HCT116 (cell line): ENCODE measurements around the gene GNL3L.

Experiments
- CTCF ChIP-seq, 3 experiments: fragments of 200-600 bp in 1 of 3; sonication (generic) in 1 of 3; IDR thresholded peaks in 2 of 3; conservative IDR thresholded peaks in 1 of 3; 2 replicates each; pipeline ENCODE4 v1.5.1; 2012 to 2017; ENCODE audit warnings: low read depth in 2 of 3, low read length in 2 of 3, antibody characterized with exemption in 1 of 3, borderline replicate concordance in 1 of 3, control low read depth in 1 of 3, mild to moderate bottlenecking in 1 of 3, mixed read lengths in 1 of 3, mixed run types in 1 of 3, moderate library complexity in 1 of 3; ENCODE audit not compliant: insufficient read depth in 1 of 3
- EZH2 ChIP-seq: fragments of 200-600 bp; sonication (generic); IDR thresholded peaks from 2 replicates; pipeline ENCODE4 v1.6.1; 2017; ENCODE audit warnings: antibody characterized with exemption, mixed run types
- POLR2A ChIP-seq: IDR thresholded peaks from 2 replicates; pipeline ENCODE4 v1.7.0; 2011; ENCODE audit warnings: borderline replicate concordance; ENCODE audit not compliant: insufficient read depth, insufficient read length; ENCODE audit errors: extremely low read depth
- RAD21 ChIP-seq: IDR thresholded peaks from 2 replicates; pipeline ENCODE4 v1.6.1; 2012; ENCODE audit warnings: low read depth, mild to moderate bottlenecking
- TCF7L2 ChIP-seq: IDR thresholded peaks from 2 replicates; pipeline ENCODE4 v1.7.0; 2011; ENCODE audit warnings: borderline replicate concordance, inconsistent platforms; ENCODE audit not compliant: insufficient read depth, insufficient read length; ENCODE audit errors: extremely low read depth

- TF ChIP-seq CTCF (IDR thresholded peaks at IDR 0.05 in 2 of 3, conservative IDR thresholded peaks at IDR 0.05 in 1 of 3; ENCODE audit: borderline replicate concordance in 1 of 3, insufficient read depth in 1 of 3, low read depth in 2 of 3, low read length in 2 of 3) (no peak), RAD21 (no peak), EZH2 (no peak), POLR2A (no peak), TCF7L2 (no peak)
Measured at GRCh38 chrX:54561622-54562021, 31.6 kb downstream of the GNL3L start.
